Endothelial cell of umbilical vein (primary cell): ENCODE results near the gene NAA40. TPM values are rescaled to one million over a fixed set of nuclear protein-coding genes. Genes with fewer than 3 reads are reported as not detected.

Experiments
- BruUV-seq: library from RNA; stranded (reverse); fragments of 400-500 nt; replicated peaks from 2 replicates; lab custom pipeline; 2021; lab: Mats Ljungman, UMichigan
- CTCF ChIA-PET: fragments of 300-600, 350-600 bp; sonication (Branson Sonifier 250); formaldehyde crosslinking; loops from one replicate; lab custom pipeline; 2021; ENCODE audit warnings: antibody characterized with exemption, inconsistent platforms; lab: Charles Lee
- POLR2A ChIA-PET: fragments of 300-600, 350-600 bp; sonication (Branson Sonifier 250); formaldehyde crosslinking; loops from one replicate; lab custom pipeline; 2021; ENCODE audit warnings: antibody characterized with exemption, inconsistent platforms; lab: Charles Lee
- DNase-seq: peaks from one replicate; pipeline ENCODE4 v3.0.0-alpha.2; 2011; ENCODE audit warnings: low read depth, low spot score
- FAIRE-seq: peaks from 2 replicates; lab custom pipeline; 2011; peaks lifted over from hg19 to GRCh38; lab: Jason Lieb, UNC
- H2AFZ ChIP-seq: 2 replicates; pipeline ENCODE4 v1.6.0; 2012; ENCODE audit warnings: low read depth, low read length, control low read depth, inconsistent platforms
- H3K27ac ChIP-seq: 2 replicates; pipeline ENCODE4 v1.5.1; 2011; ENCODE audit warnings: low read depth, mild to moderate bottlenecking, control low read depth, low read length, moderate library complexity; ENCODE audit not compliant: insufficient read depth
- H3K27me3 ChIP-seq, 2 experiments: 2 replicates each; pipeline versions ENCODE4 v1.6.0 to v1.6.1; 2011; ENCODE audit warnings: low read length in 2 of 2, mixed read lengths in 1 of 2; ENCODE audit not compliant: control insufficient read depth in 2 of 2, insufficient read depth in 2 of 2
- H3K36me3 ChIP-seq, 2 experiments: 2 replicates in 1 of 2; 3 replicates in 1 of 2; pipeline ENCODE4 v1.5.1; 2011; ENCODE audit warnings: low read length in 2 of 2, mild to moderate bottlenecking in 1 of 2, moderate library complexity in 1 of 2; ENCODE audit not compliant: control insufficient read depth in 2 of 2, insufficient read depth in 2 of 2; ENCODE audit errors: extremely low read depth in 1 of 2
- H3K4me1 ChIP-seq: 3 replicates; pipeline ENCODE4 v1.5.1; 2011; ENCODE audit warnings: mild to moderate bottlenecking, low read length; ENCODE audit not compliant: control insufficient read depth, insufficient read depth; ENCODE audit errors: extremely low read depth
- H3K4me2 ChIP-seq: 2 replicates; pipeline ENCODE4 v1.6.1; 2011; ENCODE audit warnings: low read length, control low read depth, mixed read lengths; ENCODE audit not compliant: insufficient read depth
- H3K4me3 ChIP-seq, 3 experiments: fragments of 200-600 bp in 1 of 3; sonication (generic), shearing (Covaris generic) in 1 of 3; replicated peaks in 1 of 3; 2 replicates each; pipeline ENCODE4 v1.5.1; 2011 to 2016; ENCODE audit warnings: control low read depth in 3 of 3, low read length in 3 of 3, mild to moderate bottlenecking in 2 of 3, inconsistent platforms in 1 of 3, low read depth in 1 of 3, moderate library complexity in 1 of 3; ENCODE audit not compliant: insufficient read depth in 1 of 3
- H3K79me2 ChIP-seq: 2 replicates; pipeline ENCODE4 v1.6.0; 2012; ENCODE audit warnings: low read length, inconsistent platforms; ENCODE audit not compliant: control insufficient read depth, insufficient read depth
- H3K9ac ChIP-seq: replicated peaks from 2 replicates; pipeline ENCODE3; 2011; ENCODE audit warnings: low read length, control low read depth; ENCODE audit not compliant: insufficient read depth; ENCODE audit errors: extremely low read depth
- H3K9me1 ChIP-seq: replicated peaks from 3 replicates; pipeline ENCODE4 v1.6.0; 2011; ENCODE audit warnings: mild to moderate bottlenecking, low read length; ENCODE audit not compliant: control insufficient read depth, insufficient read depth; ENCODE audit errors: extremely low read depth
- H3K9me3 ChIP-seq: replicated peaks from 2 replicates; pipeline ENCODE4 v1.5.1; 2012; ENCODE audit warnings: low read length, inconsistent platforms; ENCODE audit not compliant: control insufficient read depth, insufficient read depth
- H4K20me1 ChIP-seq: replicated peaks from 2 replicates; pipeline ENCODE3; 2011; ENCODE audit warnings: mild to moderate bottlenecking, low read length; ENCODE audit not compliant: control insufficient read depth, insufficient read depth; ENCODE audit errors: extremely low read depth
- CTCF ChIP-seq, 2 donors: IDR thresholded peaks; 1 replicate in 1 of 2; 2 replicates in 1 of 2; pipeline ENCODE4 v1.5.1; 2011; ENCODE audit warnings: low read length in 2 of 2, mild to moderate bottlenecking in 2 of 2, moderate library complexity in 2 of 2, control low read depth in 1 of 2, inconsistent platforms in 1 of 2, low read depth in 1 of 2; ENCODE audit not compliant: insufficient read depth in 1 of 2; ENCODE audit errors: extremely low read depth in 1 of 2
- FOS ChIP-seq: IDR thresholded peaks from 2 replicates; pipeline ENCODE4 v1.6.1; 2011; ENCODE audit warnings: mild to moderate bottlenecking, low read length, moderate library complexity, borderline replicate concordance; ENCODE audit not compliant: insufficient read depth
- GATA2 ChIP-seq: IDR thresholded peaks from 2 replicates; pipeline ENCODE4 v1.7.0; 2011; ENCODE audit warnings: low read depth, mild to moderate bottlenecking, moderate library complexity, mixed read lengths, low read length; ENCODE audit not compliant: insufficient read length, insufficient read depth
- MYC ChIP-seq: IDR thresholded peaks from one replicate; pipeline ENCODE4 v1.6.1; 2011; ENCODE audit warnings: mild to moderate bottlenecking, low read depth, low read length
- POLR2A ChIP-seq: IDR thresholded peaks from 2 replicates; pipeline ENCODE4 v1.6.1; 2012; ENCODE audit warnings: low read depth, mild to moderate bottlenecking, control low read depth, low read length
- dilution Hi-C: fragments of 300-500 bp; cut with MboI; formaldehyde crosslinking; loops from one replicate; pipeline ENCODE4 v1.15.0; 2019; ENCODE audit warnings: low sequenced_read_pairs; ENCODE audit not compliant: extremely low pct_ligation_motif_present
- intact Hi-C: fragments of 100-400 bp; cut with micrococcal nuclease; formaldehyde crosslinking; loops from one replicate; pipeline ENCODE4 v1.10.0; 2022
- polyA plus RNA-seq, 4 experiments: library from polyadenylated mRNA; depleted of rRNA in 3 of 4; stranded (reverse) in 3 of 4; unstranded in 1 of 4; fragments of >200 nt; gene quantifications; 2 replicates each; pipeline versions ENCODE4 v1.2.1 to v1.2.3, GENCODE V29; 2011 to 2012; ENCODE audit warnings: missing spikeins in 1 of 4
- total RNA-seq: library from RNA; stranded (reverse); gene quantifications from 2 replicates; pipeline ENCODE4 v1.2.3, GENCODE V29; 2021

The NAA40 gene
- total and polyA plus RNA-seq, 2 donors (not counting 3 experiments of a cell fraction or from before 2014, with no cell fraction given): 28.5 to 32.3 TPM

- Histone ChIP-seq H3K4me2 (no peak overlapping the region), H3K36me3 (no peaks in the 10 kb centered on the region), H4K20me1 (no peaks in the 10 kb centered on the region), H3K27me3 (peaks cover 2 to 6% of the 10 kb centered on the region in 2 experiments), H3K4me3 (no peak overlapping the region), H3K4me1 (peaks cover 7% of the 10 kb centered on the region), H3K27ac (no peak overlapping the region), H2AFZ (no peak overlapping the region), H3K9me3 (no peaks in the 10 kb centered on the region), H3K79me2 (no peaks in the 10 kb centered on the region), H3K9ac (no peak overlapping the region), H3K9me1 (no peaks in the 10 kb centered on the region)
- intact Hi-C loops: no loop called here
- dilution Hi-C loops: no loop called here
- no peak for FAIRE-seq
- ChIA-PET CTCF (interaction anchor here (0.9 to 3.1 kb wide), 11 partner anchors 9 to 229 kb away, joined by 3 to 11 read pairs (median 5); partner anchors contain the start of gene ZFTA), POLR2A (no interaction called here)
- TF ChIP-seq POLR2A: no peak
- no peak for TF ChIP-seq MYC
- no peak for TF ChIP-seq FOS
- TF ChIP-seq GATA2: no peak
- TF ChIP-seq CTCF (IDR thresholded peaks at IDR 0.05; ENCODE audit: extremely low read depth in 1 of 2, insufficient read depth in 1 of 2, low read depth in 1 of 2, low read length in 2 of 2): no peak
- DNase-seq: no peak
- BruUV-seq: no TSS peak
Measured at GRCh38 chr11:63920126-63920938, 18.5 kb upstream of the NAA40 start.
